ENCODE measurements around the gene RBM47. TPM values are rescaled to one million over a fixed set of nuclear protein-coding genes. Genes with fewer than 3 reads are reported as not detected.

RBM47 gene
- total and polyA plus RNA-seq, 4 donors, result 25.9 to 119 (median 94.0) TPM

GRCh38 chr4:40475609-40476008 lies 154.1 kb downstream of the RBM47 start:
- Histone ChIP-seq H3K9ac (ENCODE audit: insufficient read depth in 1 of 2, low read length in 2 of 2) (no peak overlapping the region), H3K27ac (ENCODE audit: low read depth in 1 of 2, low read length in 1 of 2) (peak overlapping the region in 1 of 2 donors; percentile 22), H3K4me3 (no peak overlapping the region), H3K4me1 (ENCODE audit: control insufficient read depth in 5 of 5, insufficient read depth in 5 of 5, low read length in 5 of 5) (peaks cover 0 to 9% (median 0%) of the 10 kb centered on the region in 5 donors), H3K9me3 (ENCODE audit: control insufficient read depth in 4 of 4, insufficient read depth in 3 of 4, low read length in 3 of 4) (no peaks in the 10 kb centered on the region), H3K36me3 (ENCODE audit: control insufficient read depth in 4 of 4, insufficient read depth in 4 of 4, low read length in 4 of 4) (no peaks in the 10 kb centered on the region), H3K27me3 (ENCODE audit: control insufficient read depth in 3 of 3, insufficient read depth in 3 of 3, low read length in 2 of 3) (no peaks in the 10 kb centered on the region)
- 71 to 74% methylated on average over 4 of the region's 4 CpGs for whole genome bisulfite sequencing, 2 donors
- ATAC-seq (ENCODE audit: insufficient read depth, low FRiP score) (no peak), DNase-seq (no peak)
- TF ChIP-seq CTCF (IDR thresholded peaks at IDR 0.05; ENCODE audit: control extremely low read depth, extremely low read depth), result no peak

GRCh38 chr4:40473578-40474388 lies 155.9 kb downstream of the RBM47 start:
- no peaks in the 10 kb centered on the region for H3K36me3 ChIP-seq (ENCODE audit: control insufficient read depth in 4 of 4, insufficient read depth in 4 of 4, low read length in 4 of 4)
- no peaks in the 10 kb centered on the region for H3K27me3 ChIP-seq (ENCODE audit: control insufficient read depth in 3 of 3, insufficient read depth in 3 of 3, low read length in 2 of 3)
- no peak overlapping the region for H3K4me3 ChIP-seq
- no peak for TF ChIP-seq CTCF (IDR thresholded peaks at IDR 0.05; ENCODE audit: control extremely low read depth, extremely low read depth)
- 78 to 91% methylated on average over 9 of the region's 9 CpGs for WGBS, 2 donors
- no peaks in the 10 kb centered on the region for H3K9me3 ChIP-seq (ENCODE audit: control insufficient read depth in 4 of 4, insufficient read depth in 3 of 4, low read length in 3 of 4)
- H3K9ac ChIP-seq (ENCODE audit: insufficient read depth in 1 of 2, low read length in 2 of 2), result no peak overlapping the region
- no peak for ATAC-seq (ENCODE audit: insufficient read depth, low FRiP score)
- peaks cover 0 to 9% (median 0%) of the 10 kb centered on the region in 5 donors for H3K4me1 ChIP-seq (ENCODE audit: control insufficient read depth in 5 of 5, insufficient read depth in 5 of 5, low read length in 5 of 5)
- H3K27ac ChIP-seq (ENCODE audit: low read depth in 1 of 2, low read length in 1 of 2), result peak overlapping the region in 1 of 2 donors; percentile 40
- peak in 1 of 3 donors; percentile 44 for DNase-seq

- Histone ChIP-seq H3K27me3 (ENCODE audit: control insufficient read depth in 3 of 3, insufficient read depth in 3 of 3, low read length in 2 of 3) (no peaks in the 10 kb centered on the region), H3K4me3 (no peak overlapping the region), H3K9me3 (ENCODE audit: control insufficient read depth in 4 of 4, insufficient read depth in 3 of 4, low read length in 3 of 4) (no peaks in the 10 kb centered on the region), H3K27ac (ENCODE audit: low read depth in 1 of 2, low read length in 1 of 2) (no peak overlapping the region), H3K4me1 (ENCODE audit: control insufficient read depth in 5 of 5, insufficient read depth in 5 of 5, low read length in 5 of 5) (peaks cover 0 to 9% (median 0%) of the 10 kb centered on the region in 5 donors), H3K36me3 (ENCODE audit: control insufficient read depth in 4 of 4, insufficient read depth in 4 of 4, low read length in 4 of 4) (no peaks in the 10 kb centered on the region), H3K9ac (ENCODE audit: insufficient read depth in 1 of 2, low read length in 2 of 2) (no peak overlapping the region)
- ATAC-seq (ENCODE audit: insufficient read depth, low FRiP score) (no peak), DNase-seq (no peak)
- no peak for TF ChIP-seq CTCF (IDR thresholded peaks at IDR 0.05; ENCODE audit: control extremely low read depth, extremely low read depth)
- 97% methylated on average over 3 of the region's 3 CpGs for whole genome bisulfite sequencing, 2 donors
Observed at GRCh38 chr4:40471923-40472322, 157.7 kb downstream of the RBM47 start.
